NT2/D1 (cell line): ENCODE data around the gene TBCD.

Source experiments
- SUZ12 ChIP-seq: IDR thresholded peaks from 2 replicates; pipeline ENCODE4 v1.6.1; 2011; ENCODE audit not compliant: insufficient read length, insufficient read depth; ENCODE audit errors: extremely low read depth
- YY1 ChIP-seq: IDR thresholded peaks from 2 replicates; pipeline ENCODE4 v1.6.1; 2011; ENCODE audit not compliant: insufficient read length, insufficient read depth
- ZNF274 ChIP-seq: IDR thresholded peaks from 2 replicates; pipeline ENCODE4 v1.6.1; 2011; ENCODE audit warnings: mild to moderate bottlenecking, low read depth, low read length

- TF ChIP-seq SUZ12 (no peak), YY1 (no peak), ZNF274 (no peak)
Observed at GRCh38 chr17:82902972-82903874, 151.4 kb downstream of the TBCD start.
